Activated naive CD4-positive, alpha-beta T cell treated with anti-CD3 and anti-CD28 coated beads for 36 hours (primary cell): Measurements from ENCODE around the gene ARID5A. TPM values are rescaled to one million over a fixed set of nuclear protein-coding genes. Genes with fewer than 3 reads are reported as not detected.

Experiments
- CTCF ChIA-PET: fragments of 350-600 bp; sonication (Branson Sonifier 250); formaldehyde crosslinking; loops from one replicate; lab custom pipeline; 2021; ENCODE audit warnings: antibody characterized with exemption; lab: Charles Lee
- DNase-seq: peaks from one replicate; pipeline ENCODE4 v3.0.0-alpha.2; 2020
- H3K27ac Mint-ChIP-seq: one replicate; pipeline ENCODE4 v1.8.0; 2021; ENCODE audit warnings: mild to moderate bottlenecking, mixed read lengths
- H3K27me3 Mint-ChIP-seq: one replicate; pipeline ENCODE4 v1.8.0; 2021; ENCODE audit warnings: low read depth, mixed read lengths
- H3K36me3 Mint-ChIP-seq: one replicate; pipeline ENCODE4 v1.8.0; 2021; ENCODE audit warnings: low read depth, mixed read lengths
- H3K4me1 Mint-ChIP-seq: one replicate; pipeline ENCODE4 v1.8.0; 2021; ENCODE audit warnings: low read depth, mixed read lengths
- H3K4me3 Mint-ChIP-seq: one replicate; pipeline ENCODE4 v1.8.0; 2021; ENCODE audit warnings: mild to moderate bottlenecking, moderate library complexity, mixed read lengths
- H3K9me3 Mint-ChIP-seq: one replicate; pipeline ENCODE4 v1.8.0; 2021; ENCODE audit warnings: mixed read lengths
- intact Hi-C: fragments of 100-400 bp; cut with micrococcal nuclease; formaldehyde crosslinking; loops from one replicate; pipeline ENCODE4 v1.15.1; 2023
- total RNA-seq, 2 experiments: library from RNA; stranded (reverse); gene quantifications; one replicate each; pipeline ENCODE4 v1.2.3, GENCODE V29; 2021

The ARID5A gene
- total RNA-seq, 2 experiments from 2014 or later: 349 to 351 TPM

GRCh38 chr2:96601382-96602292 lies 65.1 kb downstream of the ARID5A start:
- no peaks in the 10 kb centered on the region for H3K9me3 Mint-ChIP-seq
- CTCF ChIA-PET: interaction anchor here (1.1 kb wide), 1 partner anchor 18 kb away, joined by 3 read pairs; no protein-coding TSS in a partner anchor
- peaks cover 9% of the 10 kb centered on the region for H3K4me1 Mint-ChIP-seq
- intact Hi-C loops: loop anchor here (5.0 kb wide), 2 partner anchors 161 to 201 kb away; partner anchors contain the start of gene CNNM4
- peak overlapping the region; percentile 47 for H3K27ac Mint-ChIP-seq
- H3K36me3 Mint-ChIP-seq: peaks cover 35% of the 10 kb centered on the region
- H3K27me3 Mint-ChIP-seq: no peaks in the 10 kb centered on the region
- peak; percentile 30 for DNase-seq
- no peak overlapping the region for H3K4me3 Mint-ChIP-seq

Other genes starting within 250 kb of the ARID5A start
- 100 to 1,000 TPM; 179 to 181 TPM for gene SNRNP200, start 231.2 kb upstream of the ARID5A start, total RNA-seq
- 10 to 100 TPM; 13.3 to 13.4 TPM for gene ITPRIPL1, start 211.4 kb upstream of the ARID5A start, total RNA-seq
- 10 to 100 TPM; 78.6 to 79.2 TPM for gene NCAPH, start 201.0 kb upstream of the ARID5A start, total RNA-seq
- gene NEURL3, start 31.4 kb upstream of the ARID5A start, total RNA-seq: under 1 TPM; 0.48 to 0.57 TPM
- 10 to 100 TPM; 33.0 to 37.5 TPM for gene KANSL3, start 101.6 kb downstream of the ARID5A start, total RNA-seq
- gene FER1L5, start 106.0 kb downstream of the ARID5A start, total RNA-seq: not detected
- 1 to 10 TPM; 4.0 to 4.8 TPM for gene LMAN2L, start 203.3 kb downstream of the ARID5A start, total RNA-seq
- 1 to 10 TPM; 5.6 to 6.0 TPM for gene CNNM4, start 224.2 kb downstream of the ARID5A start, total RNA-seq